Measurements from ENCODE around the gene URB1. TPM values are rescaled to one million over a fixed set of nuclear protein-coding genes. Genes with fewer than 3 reads are reported as not detected.

URB1 gene
- total RNA-seq, 1 experiment from 2014 or later: 17.1 TPM

GRCh38 chr21:32330784-32331311 is 62.0 kb downstream of the URB1 start:
- Histone ChIP-seq H3K27me3 (replicated peaks; ENCODE audit: control insufficient read depth, insufficient read depth, low read length) (no peaks in the 10 kb centered on the region), H3K4me1 (no peaks in the 10 kb centered on the region), H3K4me3 (ENCODE audit: low read depth, low read length) (no peak overlapping the region), H3K36me3 (ENCODE audit: control insufficient read depth, insufficient read depth, low read length) (peaks cover 3% of the 10 kb centered on the region), H3K9me3 (no peaks in the 10 kb centered on the region)
- Mint-ChIP-seq H3K27me3 (ENCODE audit: insufficient read depth, unreplicated experiment) (no peaks in the 10 kb centered on the region), H3K4me1 (ENCODE audit: low read depth, unreplicated experiment) (no peaks in the 10 kb centered on the region), H3K27ac (ENCODE audit: unreplicated experiment) (no peak overlapping the region), H3K4me3 (ENCODE audit: unreplicated experiment) (no peak overlapping the region), H3K36me3 (ENCODE audit: insufficient read depth, unreplicated experiment) (peaks cover 77% of the 10 kb centered on the region), H3K9me3 (ENCODE audit: unreplicated experiment) (no peaks in the 10 kb centered on the region)
- no TSS peak for BruUV-seq (replicated peaks)
- CTCF ChIA-PET: no interaction called here
- intact Hi-C loops (cut with micrococcal nuclease; ENCODE audit: unreplicated experiment): no loop called here
- no peak for TF ChIP-seq CTCF (IDR thresholded peaks at IDR 0.05; ENCODE audit: insufficient read depth in 1 of 2, low read depth in 1 of 2, low read length in 1 of 2, severe bottlenecking in 1 of 2, unreplicated experiment in 1 of 2)
- POLR2A ChIA-PET: no interaction called here
- DNase-seq: no peak

GRCh38 chr21:32329776-32330175 is 63.0 kb downstream of the URB1 start:
- intact Hi-C loops (cut with micrococcal nuclease; ENCODE audit: unreplicated experiment): no loop called here
- Mint-ChIP-seq H3K36me3 (ENCODE audit: insufficient read depth, unreplicated experiment) (peaks cover 77% of the 10 kb centered on the region), H3K4me1 (ENCODE audit: low read depth, unreplicated experiment) (no peaks in the 10 kb centered on the region), H3K4me3 (ENCODE audit: unreplicated experiment) (no peak overlapping the region), H3K27me3 (ENCODE audit: insufficient read depth, unreplicated experiment) (no peaks in the 10 kb centered on the region), H3K27ac (ENCODE audit: unreplicated experiment) (no peak overlapping the region), H3K9me3 (ENCODE audit: unreplicated experiment) (no peaks in the 10 kb centered on the region)
- BruUV-seq (replicated peaks): no TSS peak
- H3K9me3 ChIP-seq: no peaks in the 10 kb centered on the region
- DNase-seq: no peak
- H3K4me1 ChIP-seq: no peaks in the 10 kb centered on the region
- no peak overlapping the region for H3K4me3 ChIP-seq (ENCODE audit: low read depth, low read length)
- TF ChIP-seq CTCF (IDR thresholded peaks at IDR 0.05; ENCODE audit: insufficient read depth in 1 of 2, low read depth in 1 of 2, low read length in 1 of 2, severe bottlenecking in 1 of 2, unreplicated experiment in 1 of 2): no peak
- ChIA-PET CTCF (no interaction called here), POLR2A (no interaction called here)
- H3K27me3 ChIP-seq (replicated peaks; ENCODE audit: control insufficient read depth, insufficient read depth, low read length): no peaks in the 10 kb centered on the region
- H3K36me3 ChIP-seq (ENCODE audit: control insufficient read depth, insufficient read depth, low read length): peaks cover 3% of the 10 kb centered on the region

GRCh38 chr21:32329331-32329730 is 63.5 kb downstream of the URB1 start:
- BruUV-seq (replicated peaks): no TSS peak
- intact Hi-C loops (cut with micrococcal nuclease; ENCODE audit: unreplicated experiment): no loop called here
- Mint-ChIP-seq H3K27me3 (ENCODE audit: insufficient read depth, unreplicated experiment) (no peaks in the 10 kb centered on the region), H3K36me3 (ENCODE audit: insufficient read depth, unreplicated experiment) (peaks cover 80% of the 10 kb centered on the region), H3K4me3 (ENCODE audit: unreplicated experiment) (no peak overlapping the region), H3K4me1 (ENCODE audit: low read depth, unreplicated experiment) (no peaks in the 10 kb centered on the region), H3K9me3 (ENCODE audit: unreplicated experiment) (no peaks in the 10 kb centered on the region), H3K27ac (ENCODE audit: unreplicated experiment) (no peak overlapping the region)
- Histone ChIP-seq H3K4me3 (ENCODE audit: low read depth, low read length) (no peak overlapping the region), H3K27me3 (replicated peaks; ENCODE audit: control insufficient read depth, insufficient read depth, low read length) (no peaks in the 10 kb centered on the region), H3K9me3 (no peaks in the 10 kb centered on the region), H3K4me1 (no peaks in the 10 kb centered on the region), H3K36me3 (ENCODE audit: control insufficient read depth, insufficient read depth, low read length) (peaks cover 3% of the 10 kb centered on the region)
- no peak for TF ChIP-seq CTCF (IDR thresholded peaks at IDR 0.05; ENCODE audit: insufficient read depth in 1 of 2, low read depth in 1 of 2, low read length in 1 of 2, severe bottlenecking in 1 of 2, unreplicated experiment in 1 of 2)
- no peak for DNase-seq
- ChIA-PET CTCF (no interaction called here), POLR2A (no interaction called here)
